ENCODE measurements around the gene AIPL1.
"Not testable (repeated sequence)": the region's sequence is repeated elsewhere in the genome, so short reads cannot be mapped to it uniquely, and the experiment has no call there.

Gene AIPL1, protein sequence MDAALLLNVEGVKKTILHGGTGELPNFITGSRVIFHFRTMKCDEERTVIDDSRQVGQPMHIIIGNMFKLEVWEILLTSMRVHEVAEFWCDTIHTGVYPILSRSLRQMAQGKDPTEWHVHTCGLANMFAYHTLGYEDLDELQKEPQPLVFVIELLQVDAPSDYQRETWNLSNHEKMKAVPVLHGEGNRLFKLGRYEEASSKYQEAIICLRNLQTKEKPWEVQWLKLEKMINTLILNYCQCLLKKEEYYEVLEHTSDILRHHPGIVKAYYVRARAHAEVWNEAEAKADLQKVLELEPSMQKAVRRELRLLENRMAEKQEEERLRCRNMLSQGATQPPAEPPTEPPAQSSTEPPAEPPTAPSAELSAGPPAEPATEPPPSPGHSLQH

DNA sequence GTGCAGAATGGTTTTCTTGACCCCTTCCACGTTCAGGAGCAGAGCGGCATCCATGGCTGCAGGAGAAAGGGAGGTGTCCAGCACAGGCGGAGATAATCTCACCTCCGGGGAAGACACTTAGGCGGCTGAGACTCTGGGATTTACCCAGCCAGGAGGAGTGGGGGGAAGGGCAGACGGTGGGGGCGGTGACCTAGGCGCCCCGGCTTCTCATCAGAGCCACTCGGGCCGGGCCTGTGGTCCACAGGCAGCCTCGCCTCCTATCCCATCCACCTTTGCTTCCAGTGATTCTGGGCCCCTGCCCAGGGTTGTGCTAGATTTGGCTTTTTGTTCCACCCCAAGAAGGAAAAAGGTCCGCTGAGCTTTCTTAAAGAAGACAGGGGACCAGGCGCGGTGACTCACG lies at the start of gene AIPL1:
AIPL1 (minus strand) TSS at position 71 of the 400 bp plus-strand sequence; CDS start at position 54, 17 bp downstream.
- no peak for DNase-seq

DNA sequence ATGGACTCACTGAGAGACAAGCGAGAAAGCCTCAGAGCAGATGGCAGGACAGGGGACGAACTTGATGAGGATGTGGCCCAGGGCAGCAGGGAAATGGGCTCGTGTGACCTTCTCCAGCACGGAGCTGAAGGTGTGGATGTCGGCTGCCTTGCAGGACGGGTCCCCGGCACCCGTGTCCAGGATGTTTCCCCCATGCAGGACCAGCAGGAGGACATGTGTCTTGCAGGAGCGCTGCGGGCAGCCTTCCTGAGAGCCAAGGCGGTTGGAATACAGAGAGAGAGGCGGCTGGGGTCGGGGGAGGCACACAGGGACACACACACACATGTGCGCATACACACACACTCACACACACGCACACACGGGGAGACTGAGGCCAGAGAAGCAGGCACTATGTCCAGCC lies 48.6 kb upstream of the AIPL1 start:
- no peak for DNase-seq

DNA sequence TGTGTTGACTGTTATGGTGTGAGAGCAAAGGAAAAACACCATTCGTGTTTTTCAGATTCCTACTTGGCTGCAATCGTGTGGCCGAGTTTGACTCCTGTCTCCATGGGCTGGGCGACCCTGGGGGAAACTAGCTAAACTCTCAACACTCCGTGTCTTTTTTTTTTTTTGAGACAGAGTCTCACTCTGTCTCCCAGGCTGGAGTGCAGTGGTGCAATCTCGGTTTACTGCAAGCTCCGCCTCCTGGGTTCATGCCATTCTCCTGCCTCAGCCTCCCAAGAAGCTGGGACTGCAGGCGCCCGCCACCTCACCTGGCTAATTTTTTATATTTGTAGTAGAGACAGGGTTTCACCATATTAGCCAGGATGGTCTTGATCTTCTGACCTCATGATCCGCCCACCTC lies 47.9 kb upstream of the AIPL1 start:
- not testable (repeated sequence) for DNase-seq

DNA sequence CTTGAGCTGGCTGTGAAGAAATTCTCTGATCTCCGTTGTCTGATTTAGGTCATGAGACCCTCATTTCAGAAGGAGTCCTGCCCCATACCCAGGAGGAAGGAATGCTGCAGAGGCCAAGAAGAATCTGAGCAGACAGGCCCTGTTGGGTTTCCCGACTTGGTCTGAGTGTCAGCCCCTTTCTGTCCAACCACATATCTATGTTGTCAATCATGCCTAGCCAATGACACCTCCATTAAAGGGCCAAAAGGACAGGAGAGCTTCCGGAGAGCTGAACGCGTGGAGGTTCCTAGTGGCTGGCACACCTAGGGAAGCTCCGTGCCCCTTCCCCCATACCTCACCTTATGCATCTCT lies 47.2 kb upstream of the AIPL1 start:
- no peak for DNase-seq

DNA sequence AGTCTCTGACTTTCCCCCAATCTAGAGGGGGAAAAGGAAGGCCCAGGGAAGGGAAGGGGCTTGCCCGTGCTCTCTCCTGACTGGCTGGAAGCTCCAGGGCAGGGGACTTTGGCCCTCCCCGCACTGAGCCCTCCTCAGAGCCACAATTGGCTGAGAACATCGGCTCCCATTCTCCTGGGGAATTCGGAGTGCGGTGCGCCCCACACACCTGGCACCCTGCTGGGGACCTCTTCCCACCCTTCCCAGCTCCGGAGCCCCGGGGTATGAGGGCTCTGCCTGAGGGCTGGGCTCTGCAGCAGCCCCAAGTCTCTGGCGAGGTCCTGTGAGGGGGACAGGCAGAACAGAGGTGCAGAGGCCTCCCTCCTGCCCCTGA lies 45.4 kb upstream of the AIPL1 start:
- DNase-seq: no peak

DNA sequence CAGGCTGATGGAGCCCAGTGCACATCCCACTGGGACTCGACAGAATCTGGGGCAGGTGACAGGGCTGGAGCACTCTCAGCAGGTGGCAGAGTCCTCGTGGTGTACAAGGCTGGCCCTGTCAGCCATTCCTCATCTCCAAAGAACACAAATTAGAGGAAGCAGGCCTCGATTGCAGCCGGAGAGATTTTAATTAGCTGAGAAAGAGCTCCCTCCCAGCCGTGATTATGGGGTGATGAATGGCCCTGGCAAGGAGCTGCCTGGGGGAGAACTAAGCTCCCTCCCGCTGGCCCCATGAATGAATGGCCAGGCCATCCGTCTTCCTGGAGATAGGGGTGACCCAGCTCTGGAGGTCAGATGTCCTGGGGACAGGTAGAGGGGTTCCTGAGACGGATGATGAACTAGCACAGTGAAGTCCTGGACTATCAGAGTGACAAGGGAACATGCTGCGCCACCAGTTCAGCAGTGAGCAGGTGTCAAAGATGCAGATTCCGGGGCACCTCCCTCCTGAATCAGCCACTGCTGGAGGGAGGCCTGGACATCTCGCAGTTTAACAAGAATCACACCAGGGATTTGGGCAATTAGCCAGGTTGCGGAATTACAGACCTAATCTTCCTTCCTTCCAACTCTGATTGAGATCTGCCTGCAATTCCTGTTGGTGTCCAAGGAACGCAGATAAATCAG lies 44.8 kb upstream of the AIPL1 start:
- no peak for DNase-seq

DNA sequence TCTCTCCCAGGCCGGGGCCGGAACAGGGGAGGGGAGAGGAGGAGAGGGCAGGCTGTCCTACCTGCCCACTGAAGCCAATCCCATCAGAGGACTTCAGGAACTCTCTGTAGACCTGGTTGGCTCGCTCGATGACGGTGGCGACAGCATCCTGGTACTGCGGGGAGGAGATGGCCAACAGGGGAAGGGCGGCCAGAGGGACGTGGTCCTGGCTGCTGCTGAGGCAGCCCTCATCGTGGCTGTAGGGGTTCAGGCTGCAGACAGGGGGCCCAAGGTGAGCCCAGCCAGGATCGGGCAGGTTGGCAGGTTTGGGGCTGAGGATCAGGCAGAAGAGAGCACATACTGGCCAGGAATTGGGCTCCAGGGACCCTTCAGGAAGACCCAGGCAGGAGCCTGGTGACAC lies 43.6 kb upstream of the AIPL1 start:
- DNase-seq: no peak

DNA sequence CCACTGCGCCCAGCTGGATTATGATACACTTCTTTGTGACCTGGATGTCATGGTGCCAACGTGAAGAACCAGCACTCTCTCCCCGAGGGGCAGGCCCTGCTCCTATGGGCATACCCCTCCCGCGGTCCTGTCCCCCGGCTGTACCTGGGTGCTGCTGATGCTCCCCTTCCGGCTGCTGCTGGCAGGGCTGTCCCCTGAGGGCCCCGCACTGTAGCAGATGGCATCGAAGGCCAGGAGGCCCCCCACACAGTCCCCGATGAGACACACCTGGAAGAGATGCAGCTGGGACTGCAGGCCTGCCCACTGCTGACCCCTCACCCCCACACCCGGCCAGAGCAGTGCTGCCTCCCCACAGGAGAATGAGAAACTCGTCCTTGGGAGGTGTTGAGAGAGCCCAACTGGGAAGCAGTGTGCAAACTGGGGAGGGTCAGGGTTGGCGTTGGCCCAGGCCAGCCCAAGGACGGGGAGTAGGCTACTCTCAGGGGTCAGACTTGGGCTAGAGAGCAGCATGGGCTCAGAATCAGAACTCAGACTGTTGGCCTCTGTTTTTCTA lies 43.0 kb upstream of the AIPL1 start:
- no peak for DNase-seq

DNA sequence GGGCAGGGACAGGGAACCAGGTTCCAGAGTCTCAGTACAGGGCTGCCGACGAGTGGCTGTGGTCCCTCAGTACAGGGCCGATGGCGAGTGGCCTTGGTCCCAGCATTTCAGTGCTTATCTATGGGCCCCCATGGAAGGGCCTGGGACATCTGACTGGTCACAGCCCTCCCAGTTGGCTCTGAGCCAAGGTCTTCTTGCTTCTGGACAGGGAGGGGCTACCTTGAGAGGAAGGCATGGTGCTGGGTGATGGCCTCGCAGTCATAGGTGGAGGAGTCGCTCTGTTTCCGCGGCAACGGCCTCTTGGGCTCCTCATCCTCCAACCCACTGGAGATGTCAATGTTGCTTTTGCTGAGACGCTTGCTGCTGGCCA lies 41.9 kb upstream of the AIPL1 start:
- DNase-seq: peak; percentile 15

DNA sequence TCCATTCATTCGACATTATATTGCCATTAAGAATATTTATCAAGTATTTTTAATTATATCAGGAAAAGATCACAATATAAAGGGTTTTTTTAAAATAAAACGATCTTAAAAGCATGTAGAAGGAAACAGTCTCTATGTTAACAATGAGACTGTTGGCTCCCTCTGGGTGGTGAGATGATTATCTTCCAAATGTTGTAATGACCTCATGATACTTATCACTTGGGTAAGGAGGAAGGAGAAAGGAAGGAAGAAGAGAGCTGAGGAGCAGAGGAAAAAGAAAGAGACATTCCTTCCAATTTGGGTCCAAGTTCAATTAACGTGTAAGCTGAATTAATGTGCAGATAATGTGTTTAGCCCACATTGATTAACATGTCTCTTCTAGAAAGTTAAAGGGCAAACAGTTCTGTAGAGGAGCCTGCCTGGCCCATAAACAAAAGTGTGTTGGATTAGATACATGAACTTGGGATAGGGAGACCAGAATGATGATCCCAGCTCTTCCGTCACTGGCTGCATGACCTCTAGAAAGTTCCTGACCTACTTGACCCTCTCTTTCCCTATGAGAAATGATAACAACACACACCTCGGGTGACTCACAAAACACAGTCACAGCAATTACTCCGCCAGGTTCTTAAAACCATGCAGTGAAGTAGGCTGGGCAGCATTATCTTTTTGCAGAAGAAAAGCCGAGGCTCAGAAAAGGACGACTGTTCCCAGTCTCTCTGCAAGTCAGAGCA lies 41.3 kb upstream of the AIPL1 start:
- peak; percentile 24 for DNase-seq

DNA sequence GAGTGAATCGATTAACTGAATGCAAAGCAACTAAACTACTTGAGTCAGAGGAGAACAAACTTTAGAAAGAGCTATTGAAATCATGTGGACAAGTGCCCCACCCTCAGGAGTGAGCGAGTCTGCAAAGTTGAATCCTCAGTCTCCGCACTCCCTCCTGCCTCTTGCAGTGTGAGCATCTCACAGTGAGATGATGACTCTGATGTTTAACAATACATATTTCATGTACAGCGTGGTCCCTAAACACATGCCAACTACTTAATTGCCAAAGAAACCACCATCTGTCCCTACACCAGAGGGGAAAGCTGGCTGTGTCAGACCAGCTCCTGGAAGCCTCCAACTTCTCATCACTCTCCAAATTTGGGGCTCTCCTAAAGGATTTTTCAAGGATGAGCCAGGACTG lies 40.5 kb upstream of the AIPL1 start:
- no peak for DNase-seq

DNA sequence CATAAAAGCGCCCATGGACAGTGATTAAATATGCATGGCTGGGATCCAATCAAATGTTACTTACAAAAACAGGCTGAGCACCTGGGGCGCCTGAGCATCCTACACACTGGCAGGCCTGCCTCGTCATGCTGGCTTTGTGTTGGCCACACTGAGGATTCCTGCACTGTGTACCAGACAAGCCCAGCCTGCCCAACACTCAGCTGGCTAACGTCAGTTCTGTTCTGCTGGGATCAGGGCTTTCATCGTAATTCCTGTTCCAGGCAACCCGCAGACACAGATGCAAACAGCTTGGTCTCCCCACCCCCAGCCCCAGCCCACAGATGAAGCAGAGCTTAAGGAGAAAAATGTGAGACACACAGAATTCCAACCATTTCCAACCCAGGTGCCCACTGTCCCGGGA lies 40.0 kb upstream of the AIPL1 start:
- no peak for DNase-seq

DNA sequence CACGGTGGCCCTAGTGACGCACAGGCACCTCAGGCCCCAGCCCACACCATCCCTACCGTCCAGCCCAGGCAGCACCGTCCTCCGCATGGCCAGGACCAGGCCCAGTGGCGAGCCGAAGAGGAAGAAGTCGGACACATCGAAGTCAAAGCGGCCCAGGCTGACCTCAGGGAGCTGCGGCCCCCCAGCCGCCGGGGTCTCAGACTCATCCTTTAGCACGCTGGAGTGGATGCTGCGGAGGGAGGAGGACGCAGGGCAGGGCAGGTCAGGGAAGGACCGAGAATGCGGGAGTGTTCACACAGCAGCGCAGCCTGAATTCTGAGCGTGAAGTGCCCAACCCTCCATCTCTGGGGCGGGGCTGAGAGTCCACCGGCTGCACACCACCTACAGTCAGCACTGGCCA lies 39.5 kb upstream of the AIPL1 start:
- DNase-seq: no peak

DNA sequence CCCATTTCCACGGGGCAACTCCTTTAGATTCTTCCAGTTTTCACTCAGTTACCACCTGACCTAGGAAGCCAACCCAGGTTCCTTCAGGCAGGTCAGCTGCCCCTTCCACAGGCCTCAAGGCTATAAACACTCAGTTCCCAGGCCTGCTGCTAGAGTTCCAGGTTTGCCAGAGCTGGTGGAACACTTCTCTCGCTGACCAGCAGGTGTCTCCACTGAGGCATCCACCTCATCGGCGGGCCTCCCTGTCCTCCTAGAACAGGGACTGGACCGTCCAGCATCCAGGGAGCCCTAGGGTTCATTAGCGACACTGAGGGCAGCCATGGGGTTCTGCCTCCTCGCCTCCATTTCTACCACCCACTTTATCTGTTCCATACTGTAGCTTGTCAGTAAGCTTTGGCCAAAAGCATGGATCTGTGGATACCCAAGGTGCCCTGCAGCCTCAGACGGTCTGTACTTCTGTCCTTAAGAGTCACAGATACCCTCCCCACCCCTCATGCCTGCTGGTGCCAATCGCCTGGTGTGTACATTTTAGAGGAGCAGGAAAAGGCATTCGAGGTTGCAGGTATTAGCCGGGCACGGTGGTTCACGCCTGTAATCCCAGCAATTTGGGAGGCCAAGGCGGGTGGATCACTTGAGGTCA lies 38.3 kb upstream of the AIPL1 start:
- DNase-seq: peak; percentile 73

DNA sequence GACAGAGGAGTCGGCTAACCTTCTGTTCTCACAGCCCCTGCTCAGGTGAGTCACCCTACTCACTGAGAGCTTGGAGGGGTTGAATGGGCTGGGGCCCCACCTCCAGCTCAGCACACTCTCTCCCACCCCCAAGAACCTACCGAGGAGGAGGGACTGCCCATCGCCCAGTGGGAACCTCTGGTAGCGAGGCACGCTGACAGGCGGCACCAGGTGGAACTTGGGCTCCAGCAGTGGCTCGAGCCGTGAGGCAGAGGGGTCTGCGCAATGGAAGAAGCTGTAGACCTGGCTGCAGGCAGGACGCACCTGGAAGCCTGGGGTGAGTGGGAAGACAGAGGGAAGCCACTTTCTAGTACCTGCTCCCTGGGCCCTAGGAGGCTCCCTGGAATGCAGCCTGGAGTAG lies 37.6 kb upstream of the AIPL1 start:
- no peak for DNase-seq

DNA sequence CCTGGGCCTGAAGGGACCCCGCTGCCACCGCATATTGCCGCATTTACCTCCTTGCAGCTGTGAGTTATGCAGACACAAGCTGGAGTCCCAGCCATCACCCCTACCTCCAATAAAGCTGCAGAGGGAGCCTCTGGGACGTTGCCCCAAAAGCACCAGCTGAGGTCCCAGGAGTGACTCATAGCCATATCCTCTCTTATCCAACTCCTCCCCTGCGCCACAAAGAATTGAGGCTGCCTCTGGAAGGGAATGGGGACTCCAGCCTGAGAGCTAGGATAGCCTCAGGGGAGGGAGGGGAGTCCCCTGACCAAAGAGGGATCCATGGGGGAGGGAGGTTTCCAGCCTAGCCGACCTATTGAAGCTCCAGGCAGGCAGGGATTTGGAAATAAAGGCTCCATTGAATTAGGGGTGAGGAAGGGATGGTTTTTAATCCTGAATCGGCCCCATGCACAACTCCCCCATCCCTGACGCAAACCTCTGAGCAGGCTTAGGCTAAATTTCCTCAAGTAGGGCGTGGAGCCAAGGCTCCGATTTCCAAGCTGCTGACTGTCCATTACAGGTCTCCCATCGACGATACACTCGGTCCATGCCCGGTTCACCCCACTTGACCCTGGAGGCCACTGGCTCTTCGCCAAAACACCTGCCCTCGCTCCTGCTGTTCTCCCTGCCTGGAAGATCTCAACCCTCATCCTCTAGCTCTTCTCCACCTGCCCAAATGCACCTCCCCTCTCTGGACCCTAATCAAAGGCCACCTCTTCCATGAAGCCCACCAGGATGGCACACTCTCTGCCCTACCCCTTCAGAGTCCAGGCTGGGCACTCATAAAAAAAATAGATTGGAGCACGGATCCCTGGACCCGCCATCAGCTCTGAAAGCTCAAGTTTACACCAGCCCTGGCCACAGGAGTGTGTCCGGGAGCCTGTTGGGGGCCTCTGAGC lies 36.9 kb upstream of the AIPL1 start:
- no peak for DNase-seq

DNA sequence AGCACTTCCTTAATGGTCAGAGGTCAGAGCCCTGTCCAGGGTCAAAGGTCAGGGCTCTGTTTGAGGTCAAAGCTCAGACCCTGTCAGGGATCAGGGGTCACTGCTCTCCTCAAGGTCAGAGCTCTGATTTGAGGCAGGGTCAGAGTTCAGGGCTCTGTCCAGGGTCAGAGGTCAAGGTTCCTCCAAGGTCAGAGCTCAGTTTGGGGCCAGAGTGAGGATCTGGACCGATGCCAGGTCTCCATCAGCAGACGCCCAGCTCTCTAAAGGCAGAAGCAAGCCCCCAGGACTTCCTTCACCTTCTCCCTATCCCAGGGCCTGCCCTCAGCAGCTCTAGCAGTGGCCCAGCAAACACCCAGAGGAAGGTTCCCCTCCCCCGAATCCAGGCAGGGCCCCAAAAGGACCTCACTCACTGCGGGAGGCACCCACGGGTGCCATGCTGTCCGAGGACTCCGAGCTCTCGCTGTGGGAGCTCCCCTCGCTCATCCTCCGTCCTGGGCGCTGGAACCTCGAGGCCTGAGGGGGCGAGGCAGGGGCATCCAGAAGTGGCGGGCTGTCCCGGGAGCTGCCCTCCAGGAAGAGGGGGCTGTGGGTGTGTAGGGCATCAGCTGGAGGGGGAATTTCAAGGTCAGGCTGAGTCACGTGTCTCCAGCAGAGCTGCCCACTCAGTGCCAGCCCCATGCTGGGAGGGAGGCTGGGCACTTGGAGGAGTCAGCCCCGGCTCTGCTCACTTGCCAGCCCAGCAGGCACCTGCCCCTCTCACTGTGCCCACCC lies 36.0 kb upstream of the AIPL1 start:
- no peak for DNase-seq

DNA sequence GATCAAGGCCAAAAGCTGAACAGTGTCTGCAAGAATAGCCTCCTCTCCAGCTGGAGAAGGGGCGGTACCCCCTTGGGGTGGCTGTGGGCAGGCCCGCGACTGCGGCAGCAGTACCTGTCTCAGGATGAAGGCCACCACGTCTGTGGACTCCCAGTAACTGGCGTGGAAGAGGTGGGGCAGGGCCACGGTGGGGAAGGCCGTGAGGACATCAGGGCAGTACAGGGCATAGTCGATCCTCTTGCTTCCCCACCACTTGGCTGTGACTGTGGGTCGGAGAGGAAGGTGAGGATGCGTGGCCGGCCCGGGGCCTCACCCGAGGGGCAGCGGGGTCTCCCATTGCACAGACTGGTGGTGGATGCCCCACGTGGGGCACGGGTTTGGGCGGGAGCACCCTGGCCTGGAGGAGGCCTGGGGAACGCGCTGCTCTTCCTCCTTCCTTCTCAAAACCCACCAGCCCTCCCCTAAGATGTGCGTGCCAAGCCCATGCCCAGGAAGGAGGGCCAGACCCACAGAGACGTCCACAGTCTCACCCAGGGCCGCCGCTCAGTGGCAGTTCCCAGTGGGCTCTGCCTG lies 35.3 kb upstream of the AIPL1 start:
- no peak for DNase-seq

DNA sequence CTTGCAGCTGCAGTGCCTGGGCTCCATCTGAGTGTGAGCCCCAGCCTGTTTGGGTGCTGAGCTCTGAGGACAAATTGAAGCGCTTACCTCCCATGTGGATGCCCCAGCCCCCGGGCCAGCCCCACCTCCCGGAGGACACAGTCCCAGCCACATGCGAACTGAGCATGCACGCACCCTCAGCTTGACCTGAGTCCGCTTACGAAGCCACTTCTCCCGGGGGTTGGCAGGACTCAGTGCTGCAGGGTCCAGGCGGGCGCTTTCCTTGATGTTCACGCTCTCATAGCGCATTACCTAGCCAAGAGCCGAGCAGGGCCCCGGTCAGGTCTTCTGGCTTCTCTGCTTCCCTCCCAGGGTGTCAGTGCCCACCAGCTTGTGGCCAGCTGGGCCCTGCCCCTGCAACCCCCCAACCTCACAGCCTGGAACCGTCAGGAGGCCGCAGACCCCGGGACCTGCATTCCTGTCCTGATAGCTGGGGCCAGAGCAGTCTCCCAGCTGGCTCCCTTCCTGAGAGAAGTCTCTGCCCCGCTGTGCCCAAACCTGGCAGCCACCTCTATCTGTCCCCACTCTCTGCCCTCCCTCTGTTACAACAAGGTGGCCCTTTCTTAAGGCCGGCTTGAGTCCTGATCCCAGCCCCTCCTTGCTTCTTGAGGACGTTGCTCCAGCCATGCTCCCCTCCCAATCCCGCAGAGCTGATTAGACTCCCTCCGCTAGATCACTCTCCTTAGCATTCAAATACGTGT lies 33.3 kb upstream of the AIPL1 start:
- DNase-seq: no peak

DNA sequence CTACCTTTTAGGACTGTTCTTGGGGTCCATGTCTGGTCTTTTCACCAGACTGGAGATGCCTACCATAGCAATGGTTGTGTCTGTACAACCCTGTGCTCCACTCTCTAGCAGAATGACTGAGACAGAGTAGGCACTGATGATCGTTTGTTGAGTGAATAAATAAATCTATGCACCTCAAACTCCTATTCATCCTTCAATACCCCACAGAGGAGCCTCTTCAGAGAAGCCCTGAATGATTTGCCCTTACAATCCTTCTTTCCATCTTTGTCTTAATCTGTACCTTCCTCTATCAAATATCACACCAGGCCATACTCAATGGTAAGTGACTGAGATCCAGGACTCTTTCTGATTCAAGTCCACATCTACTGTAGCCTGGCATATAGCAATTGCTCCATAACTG lies 32.6 kb upstream of the AIPL1 start:
- no peak for DNase-seq

Data from hematopoietic multipotent progenitor cell treated with erythropoietin and hydrocortisone succinate and interleukin-3 and kit ligand, for 6 days (in vitro differentiated cells).